ENCODE results near the gene SPDYE17.
"Not testable (repeated sequence)": the region's sequence is repeated elsewhere in the genome, so short reads cannot be mapped to it uniquely, and the experiment has no call there.

The SPDYE17 gene

DNA sequence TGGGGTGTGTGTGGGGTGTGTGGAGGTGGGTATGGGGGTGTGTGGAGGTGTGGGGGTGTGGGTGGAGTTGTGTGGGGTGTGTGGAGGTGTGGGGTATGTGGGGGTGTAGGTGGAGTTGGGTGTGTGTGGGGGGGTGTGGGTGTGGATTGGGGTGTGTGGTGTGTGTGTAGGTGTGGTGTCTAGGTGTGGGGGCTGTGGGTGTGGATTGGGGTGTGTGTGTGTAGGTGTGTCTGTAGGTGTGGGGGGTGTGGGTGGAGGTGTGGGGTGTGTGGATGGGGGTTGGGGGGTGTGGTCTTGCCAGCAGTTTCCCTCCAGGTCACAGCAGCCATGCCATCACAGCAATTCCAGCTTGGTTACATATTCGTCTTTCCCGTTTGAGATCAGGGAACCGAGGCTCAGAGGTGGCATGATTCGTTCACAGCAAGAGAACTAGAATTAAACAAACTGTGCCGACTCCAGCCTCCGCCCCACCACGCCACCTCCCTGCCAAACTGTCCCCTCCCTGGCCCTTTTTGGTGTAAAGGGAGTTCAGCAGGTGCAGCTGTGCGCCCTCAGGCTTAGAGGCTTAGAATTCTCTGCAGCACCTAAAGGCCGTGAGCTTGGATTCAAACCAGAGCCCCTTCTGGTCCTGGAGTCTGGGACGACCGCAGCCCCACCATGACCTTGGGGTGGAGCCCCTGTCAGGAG, 33.3 kb downstream of the SPDYE17 start:
- DNase-seq (ENCODE audit: low read depth) = not testable (repeated sequence)

- no peak for DNase-seq (ENCODE audit: low read depth)
Observed at GRCh38 chr7:76998285-76998589, 33.9 kb downstream of the SPDYE17 start.

- DNase-seq (ENCODE audit: low read depth) = no peak
Observed at GRCh38 chr7:76997381-76998284, 34.5 kb downstream of the SPDYE17 start.

DNA sequence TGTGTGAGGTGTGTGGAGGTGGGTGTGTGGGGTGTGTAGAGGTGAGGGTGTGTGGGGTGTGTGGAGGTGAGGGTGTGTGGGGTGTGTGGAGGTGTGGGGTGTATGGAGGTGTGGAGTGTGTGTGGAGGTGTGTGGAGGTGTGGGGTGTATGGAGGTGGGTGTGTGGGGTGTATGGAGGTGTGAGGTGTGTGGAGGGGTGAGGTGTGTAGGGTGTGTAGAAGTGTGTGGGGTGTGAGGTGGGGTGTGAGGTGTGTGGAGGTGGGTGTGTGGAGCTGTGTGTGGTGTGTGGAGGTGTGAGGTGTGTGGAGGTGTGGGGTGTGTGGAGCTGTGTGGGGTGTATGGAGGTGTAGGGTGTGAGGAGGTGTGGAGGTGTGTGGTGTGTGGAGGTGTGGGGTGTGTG, 35.2 kb downstream of the SPDYE17 start:
- DNase-seq (ENCODE audit: low read depth) = not testable (repeated sequence)

DNA sequence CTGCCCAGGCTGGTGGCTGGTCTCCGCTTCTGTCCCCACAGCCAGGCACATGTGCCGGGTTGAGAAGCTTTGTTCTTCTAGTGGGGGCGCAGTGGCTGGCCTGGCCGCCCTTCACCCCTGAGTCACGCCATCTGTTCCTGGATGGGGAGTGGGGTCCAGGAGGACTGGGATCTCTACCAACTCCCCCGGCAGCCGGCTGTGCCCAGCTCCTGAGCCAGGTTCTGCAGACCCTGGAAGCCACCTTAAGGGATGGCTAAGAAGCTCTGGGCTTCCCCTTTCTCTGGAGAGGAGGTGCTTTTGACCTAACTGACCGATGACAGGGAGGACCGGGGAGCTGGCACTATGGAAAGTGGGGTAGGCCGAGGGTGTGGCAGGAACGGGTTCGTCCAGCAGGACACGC, 37.9 kb downstream of the SPDYE17 start:
- DNase-seq (ENCODE audit: low read depth) = not testable (repeated sequence)

GRCh38 chr7:76993831-76994230, 38.3 kb downstream of the SPDYE17 start:
- DNase-seq (ENCODE audit: low read depth) = not testable (repeated sequence)

GRCh38 chr7:76992871-76993270, 39.3 kb downstream of the SPDYE17 start:
- DNase-seq (ENCODE audit: low read depth) = not testable (repeated sequence)

GRCh38 chr7:76992204-76992603, 40.0 kb downstream of the SPDYE17 start:
- DNase-seq (ENCODE audit: low read depth) = not testable (repeated sequence)

DNA sequence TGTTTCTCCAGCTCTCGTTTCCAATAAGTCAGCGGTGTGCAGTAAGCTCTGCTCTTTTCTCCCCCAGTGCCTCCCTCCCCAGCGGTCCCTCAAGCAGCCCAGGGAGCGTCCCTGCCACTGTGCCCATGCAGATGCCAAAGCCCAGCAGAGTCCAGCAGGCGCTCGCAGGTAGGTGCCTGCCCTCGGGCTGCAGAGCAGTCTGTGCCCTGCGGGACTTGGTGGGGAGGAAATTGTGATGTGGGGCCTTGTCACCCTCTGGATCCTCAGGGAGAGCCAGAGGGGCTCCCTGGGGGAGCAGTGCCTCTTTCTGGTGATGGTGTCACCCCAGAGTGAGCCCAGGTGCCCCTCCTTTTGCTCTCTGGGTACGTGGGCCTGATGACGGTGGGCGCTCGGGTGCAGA, 42.0 kb downstream of the SPDYE17 start:
- DNase-seq (ENCODE audit: low read depth) = not testable (repeated sequence)

- DNase-seq (ENCODE audit: low read depth) = not testable (repeated sequence)
Observed at GRCh38 chr7:76985924-76986717, 46.0 kb downstream of the SPDYE17 start.

GRCh38 chr7:76984784-76985136, 47.4 kb downstream of the SPDYE17 start:
- not testable (repeated sequence) for DNase-seq (ENCODE audit: low read depth)

DNA sequence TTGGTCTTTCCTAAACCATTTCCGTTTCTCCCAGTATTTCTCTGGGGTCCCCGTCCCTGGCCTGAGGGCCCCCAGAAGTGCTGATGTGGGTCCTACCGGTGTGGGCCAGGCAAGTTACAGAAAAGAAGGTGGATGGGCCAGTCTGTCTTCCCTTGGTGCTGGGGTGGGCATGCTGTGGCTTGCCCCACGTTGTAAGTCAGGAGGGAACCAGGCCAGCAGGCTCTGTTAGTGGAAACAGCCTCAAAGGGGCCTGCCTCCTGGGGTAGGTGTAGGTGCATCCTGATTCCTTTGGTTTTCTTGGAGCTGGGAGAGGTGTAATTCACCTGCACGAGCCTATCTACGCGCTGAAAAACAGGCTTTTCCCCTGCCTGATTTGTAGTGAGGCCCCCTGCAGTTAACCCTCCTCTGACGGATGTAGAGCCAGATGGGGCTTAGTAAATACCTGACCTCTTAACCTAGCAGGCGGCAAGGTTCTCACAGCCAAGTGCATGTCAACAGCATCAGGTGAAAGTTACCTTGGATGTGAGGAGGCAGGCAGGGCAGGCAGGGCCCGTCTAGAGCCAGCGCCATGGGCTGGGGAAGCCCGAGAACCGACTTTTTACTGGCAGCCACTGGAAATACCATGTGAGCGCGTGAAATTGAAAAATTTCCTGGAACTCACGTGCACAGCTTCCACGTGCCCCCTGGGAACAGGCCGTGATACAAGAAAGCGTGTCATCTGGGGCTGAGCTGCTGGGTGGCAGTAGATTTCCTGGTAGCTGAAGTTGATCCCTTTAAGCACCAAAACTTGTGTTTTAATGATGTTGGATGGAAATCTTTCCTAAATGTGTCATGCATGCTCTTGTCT, 48.0 kb downstream of the SPDYE17 start:
- DNase-seq (ENCODE audit: low read depth) = not testable (repeated sequence)

DNA sequence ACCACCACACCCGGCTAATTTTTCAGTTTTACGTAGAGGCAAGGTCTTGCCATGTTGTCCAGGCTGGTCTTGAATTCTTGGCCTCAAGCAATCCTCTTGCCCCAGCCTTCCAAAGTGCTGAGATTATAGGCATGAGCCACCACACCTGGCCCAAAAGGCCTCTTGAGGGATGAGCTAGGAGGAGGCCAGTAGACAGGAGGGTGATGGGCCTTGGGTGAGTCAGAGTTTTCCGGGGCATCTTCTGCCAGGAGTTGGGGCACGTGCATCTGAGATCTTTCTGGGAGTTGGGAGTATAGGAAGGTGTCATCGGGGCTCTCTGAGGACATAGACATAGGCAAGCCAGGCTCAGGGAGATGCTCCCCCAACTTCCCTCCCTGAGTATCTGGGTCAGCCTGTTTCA, 48.8 kb downstream of the SPDYE17 start:
- not testable (repeated sequence) for DNase-seq (ENCODE audit: low read depth)

DNA sequence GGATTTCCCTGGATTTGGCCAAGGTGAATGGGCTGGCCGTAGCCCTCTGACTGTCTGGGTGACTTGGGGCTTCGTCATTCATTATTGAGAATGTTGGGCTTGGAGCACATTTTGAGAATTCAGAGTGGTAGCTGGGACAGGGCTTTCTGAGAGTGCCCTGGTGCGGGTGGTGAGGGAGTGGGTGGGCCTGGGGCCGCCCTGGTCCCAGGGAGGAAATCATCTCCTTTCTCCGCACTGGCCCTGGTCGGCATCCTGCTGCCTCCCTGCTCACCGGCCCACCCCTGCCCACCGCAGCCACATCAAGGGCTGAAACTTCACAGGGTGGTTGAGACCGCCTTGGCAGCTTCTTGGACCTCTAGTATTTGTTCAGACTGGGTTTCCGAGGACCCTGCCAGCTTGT, 49.7 kb downstream of the SPDYE17 start:
- not testable (repeated sequence) for DNase-seq (ENCODE audit: low read depth)

GRCh38 chr7:76981187-76981970, 50.8 kb downstream of the SPDYE17 start:
- DNase-seq (ENCODE audit: low read depth) = not testable (repeated sequence)

DNA sequence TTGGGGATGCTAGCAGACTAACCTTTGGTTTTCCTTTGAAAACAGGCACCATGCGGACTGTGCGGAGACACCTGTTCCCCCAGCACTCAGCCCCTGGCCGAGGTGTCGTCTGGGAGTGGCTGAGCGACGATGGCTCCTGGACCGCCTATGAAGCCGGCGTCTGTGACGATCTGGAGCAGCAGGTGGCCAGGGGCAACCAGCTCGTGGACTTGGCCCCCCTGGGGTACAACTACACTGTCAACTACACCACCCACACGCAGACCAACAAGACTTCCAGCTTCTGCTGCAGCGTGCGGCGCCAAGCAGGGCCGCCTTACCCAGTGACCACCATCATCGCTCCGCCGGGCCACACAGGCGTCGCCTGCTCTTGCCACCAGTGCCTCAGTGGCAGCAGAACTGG, 51.6 kb downstream of the SPDYE17 start:
- not testable (repeated sequence) for DNase-seq (ENCODE audit: low read depth)

- not testable (repeated sequence) for DNase-seq (ENCODE audit: low read depth)
Observed at GRCh38 chr7:76977761-76978367, 54.3 kb downstream of the SPDYE17 start.

- not testable (repeated sequence) for DNase-seq (ENCODE audit: low read depth)
Observed at GRCh38 chr7:76974793-76975579, 57.2 kb downstream of the SPDYE17 start.

DNA sequence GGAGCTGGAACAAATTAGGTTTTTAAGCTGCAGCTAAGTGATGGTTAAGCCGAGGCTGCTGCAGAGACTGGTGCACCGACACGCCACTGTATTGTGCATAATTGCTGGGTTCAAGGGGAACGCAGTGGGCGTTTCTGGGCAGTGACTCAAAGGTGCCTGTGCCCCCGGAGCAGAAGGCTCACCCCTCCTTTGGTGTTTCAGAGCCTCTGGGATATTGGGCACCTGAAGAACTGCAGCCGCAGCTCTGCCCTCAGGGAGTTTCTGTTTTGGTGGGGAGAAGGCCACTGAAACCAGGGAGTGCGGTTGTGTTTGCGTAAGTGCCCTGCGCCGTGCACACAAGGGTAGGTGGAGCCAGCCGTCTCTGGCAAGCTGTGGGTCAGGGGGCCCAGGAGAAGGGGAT, 57.8 kb downstream of the SPDYE17 start:
- DNase-seq (ENCODE audit: low read depth) = not testable (repeated sequence)

Measured in stromal cell of bone marrow (primary cell).